Parathyroid adenoma (tissue), 2 donors: ENCODE measurements around the gene ECE1.

Experiments used
- H2AFZ ChIP-seq: fragments of 300-600 bp; sonication (generic); one replicate; pipeline ENCODE4 v1.7.0; 2017; ENCODE audit warnings: antibody characterized with exemption, mild to moderate bottlenecking
- H3K27ac ChIP-seq: fragments of 300-600 bp; sonication (generic); one replicate; pipeline ENCODE4 v1.7.0; 2017
- H3K27me3 ChIP-seq: fragments of 300-600 bp; sonication (generic); one replicate; pipeline ENCODE4 v1.7.0; 2017; ENCODE audit warnings: low read length; ENCODE audit not compliant: control insufficient read depth, insufficient read depth
- H3K36me3 ChIP-seq: fragments of 300-600 bp; sonication (generic); one replicate; pipeline ENCODE4 v1.7.0; 2017; ENCODE audit warnings: low read length; ENCODE audit not compliant: control insufficient read depth, insufficient read depth
- H3K4me1 ChIP-seq: fragments of 300-600 bp; sonication (generic); one replicate; pipeline ENCODE4 v1.7.0; 2017; ENCODE audit warnings: control low read depth
- H3K4me2 ChIP-seq: fragments of 300-600 bp; sonication (generic); one replicate; pipeline ENCODE4 v1.7.0; 2017; ENCODE audit warnings: low read length
- H3K4me3 ChIP-seq: fragments of 300-600 bp; sonication (generic); one replicate; pipeline ENCODE4 v1.7.0; 2017; ENCODE audit warnings: low read depth, low read length
- H3K79me2 ChIP-seq: fragments of 300-600 bp; sonication (generic); one replicate; pipeline ENCODE4 v1.7.0; 2017; ENCODE audit warnings: control low read depth
- H3K9ac ChIP-seq: fragments of 300-600 bp; sonication (generic); one replicate; pipeline ENCODE4 v1.7.0; 2017; ENCODE audit warnings: mild to moderate bottlenecking
- H3K9me3 ChIP-seq: fragments of 300-600 bp; sonication (generic); one replicate; pipeline ENCODE4 v1.7.0; 2017; ENCODE audit warnings: low read length; ENCODE audit not compliant: control insufficient read depth
- TF ChIP-seq, protein P1 (sequence below): fragments of 300-600 bp; sonication (generic); IDR thresholded peaks from one replicate; pipeline ENCODE4 v1.7.0; 2017; ENCODE audit warnings: antibody characterized with exemption, mild to moderate bottlenecking
- donor health status: primary hyperparathyroidism.

The ECE1 gene

DNA sequence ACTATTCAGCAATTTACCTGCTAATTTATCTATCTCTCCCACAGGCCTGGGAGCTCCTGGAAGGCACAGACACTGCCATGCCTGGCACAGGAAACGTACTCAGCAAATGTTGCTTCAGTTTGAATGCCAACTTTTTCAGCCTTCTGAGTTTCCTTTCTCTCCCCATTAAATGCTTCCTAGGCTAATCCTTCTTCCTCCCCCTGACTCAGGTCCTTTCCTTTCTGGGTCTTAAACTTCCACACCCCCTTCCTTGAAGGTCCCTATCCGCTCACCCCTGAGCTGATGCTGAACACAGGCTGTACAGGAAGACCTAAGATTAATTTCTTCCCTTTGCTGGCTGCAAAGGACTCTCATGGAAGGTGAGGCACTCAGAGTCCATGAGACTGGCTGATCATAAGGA is 40.3 kb upstream of the ECE1 start:
- Histone ChIP-seq H3K4me1 (peaks cover 50% of the 10 kb centered on the region), H3K79me2 (peaks cover 23% of the 10 kb centered on the region), H3K4me2 (no peak overlapping the region), H3K27ac (no peak overlapping the region), H2AFZ (no peak overlapping the region), H3K9me3 (no peaks in the 10 kb centered on the region), H3K9ac (no peak overlapping the region), H3K36me3 (no peaks in the 10 kb centered on the region), H3K4me3 (no peak overlapping the region), H3K27me3 (no peaks in the 10 kb centered on the region)
- TF ChIP-seq, protein P1, sequence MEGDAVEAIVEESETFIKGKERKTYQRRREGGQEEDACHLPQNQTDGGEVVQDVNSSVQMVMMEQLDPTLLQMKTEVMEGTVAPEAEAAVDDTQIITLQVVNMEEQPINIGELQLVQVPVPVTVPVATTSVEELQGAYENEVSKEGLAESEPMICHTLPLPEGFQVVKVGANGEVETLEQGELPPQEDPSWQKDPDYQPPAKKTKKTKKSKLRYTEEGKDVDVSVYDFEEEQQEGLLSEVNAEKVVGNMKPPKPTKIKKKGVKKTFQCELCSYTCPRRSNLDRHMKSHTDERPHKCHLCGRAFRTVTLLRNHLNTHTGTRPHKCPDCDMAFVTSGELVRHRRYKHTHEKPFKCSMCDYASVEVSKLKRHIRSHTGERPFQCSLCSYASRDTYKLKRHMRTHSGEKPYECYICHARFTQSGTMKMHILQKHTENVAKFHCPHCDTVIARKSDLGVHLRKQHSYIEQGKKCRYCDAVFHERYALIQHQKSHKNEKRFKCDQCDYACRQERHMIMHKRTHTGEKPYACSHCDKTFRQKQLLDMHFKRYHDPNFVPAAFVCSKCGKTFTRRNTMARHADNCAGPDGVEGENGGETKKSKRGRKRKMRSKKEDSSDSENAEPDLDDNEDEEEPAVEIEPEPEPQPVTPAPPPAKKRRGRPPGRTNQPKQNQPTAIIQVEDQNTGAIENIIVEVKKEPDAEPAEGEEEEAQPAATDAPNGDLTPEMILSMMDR: no peak

DNA sequence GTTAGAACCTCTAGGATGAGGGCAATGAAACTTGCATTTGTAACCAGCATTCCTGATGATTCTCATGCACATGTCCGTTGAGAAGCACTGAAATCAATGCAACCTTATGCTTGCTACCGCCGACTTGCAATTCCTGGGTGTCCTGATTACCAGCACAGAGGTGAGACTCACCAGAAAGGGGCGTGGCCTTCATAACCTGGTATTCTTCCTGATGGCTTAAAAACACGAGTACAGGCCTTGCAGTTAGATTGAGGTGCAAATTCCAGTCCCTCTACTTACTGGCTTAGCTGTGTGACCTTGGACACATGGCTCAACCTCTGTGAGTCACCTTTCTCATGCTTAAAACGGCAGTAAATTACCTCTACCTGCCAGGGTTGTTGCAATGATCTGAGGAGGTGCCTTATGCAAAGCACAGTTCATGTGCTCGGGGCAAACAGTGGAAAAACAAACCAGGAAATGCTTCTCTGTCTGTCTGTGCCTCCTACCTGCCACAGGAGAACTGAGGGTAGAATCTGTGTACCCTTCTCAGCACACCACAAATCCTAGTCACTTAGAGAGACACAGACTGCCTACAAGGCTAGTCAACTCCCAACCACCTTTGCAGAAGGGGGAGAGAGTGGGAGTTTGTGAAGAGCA is 39.1 kb upstream of the ECE1 start:
- Histone ChIP-seq H3K36me3 (no peaks in the 10 kb centered on the region), H3K9me3 (no peaks in the 10 kb centered on the region), H3K79me2 (peaks cover 20% of the 10 kb centered on the region), H3K4me2 (no peak overlapping the region), H3K9ac (no peak overlapping the region), H3K4me3 (no peak overlapping the region), H3K27me3 (no peaks in the 10 kb centered on the region), H3K4me1 (peaks cover 46% of the 10 kb centered on the region), H2AFZ (peak overlapping the region; percentile 50), H3K27ac (peak overlapping the region; percentile 63)
- TF ChIP-seq, protein P1: no peak

DNA sequence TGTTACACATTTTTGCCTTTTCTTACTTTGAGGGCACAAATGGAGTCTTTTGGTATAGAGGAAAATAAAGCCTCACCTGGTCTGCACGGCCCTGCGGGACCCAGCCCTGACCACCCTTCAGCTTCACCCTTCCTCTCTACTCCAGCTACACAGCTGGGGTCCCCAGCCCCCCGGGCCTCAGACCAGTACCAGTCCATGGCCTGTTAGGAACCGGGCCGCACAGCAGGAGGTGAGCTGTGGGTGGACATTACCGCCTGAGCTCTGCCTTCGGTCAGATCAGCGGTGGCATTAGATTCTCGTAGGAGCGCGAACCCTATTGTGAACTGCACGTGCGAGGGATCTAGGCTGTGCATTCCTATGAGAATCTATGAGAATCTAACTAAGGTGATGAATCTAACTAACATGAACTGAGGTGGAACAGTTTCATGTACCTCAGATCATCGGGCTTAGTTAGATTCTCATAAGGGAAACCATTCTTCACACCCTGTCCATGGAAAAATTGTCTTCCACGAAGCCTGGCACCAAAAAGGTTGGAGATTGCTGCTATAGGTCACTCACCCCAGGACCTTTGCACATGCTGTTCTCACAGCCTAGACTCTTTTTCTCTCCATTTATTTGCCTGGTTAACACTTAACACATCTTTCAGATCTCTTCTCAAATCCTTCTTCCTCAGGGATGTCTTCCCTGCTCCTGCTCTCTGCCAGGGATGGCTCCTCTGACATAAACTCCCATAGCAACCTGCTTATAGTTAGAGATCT is 37.5 kb upstream of the ECE1 start:
- H3K36me3 ChIP-seq: no peaks in the 10 kb centered on the region
- no peak overlapping the region for H3K4me3 ChIP-seq
- no peaks in the 10 kb centered on the region for H3K27me3 ChIP-seq
- H3K4me2 ChIP-seq: no peak overlapping the region
- H3K9ac ChIP-seq: no peak overlapping the region
- no peak overlapping the region for H2AFZ ChIP-seq
- peaks cover 47% of the 10 kb centered on the region for H3K4me1 ChIP-seq
- H3K79me2 ChIP-seq: peaks cover 16% of the 10 kb centered on the region
- no peak overlapping the region for H3K27ac ChIP-seq
- H3K9me3 ChIP-seq: no peaks in the 10 kb centered on the region
- TF ChIP-seq, protein P1: no peak

DNA sequence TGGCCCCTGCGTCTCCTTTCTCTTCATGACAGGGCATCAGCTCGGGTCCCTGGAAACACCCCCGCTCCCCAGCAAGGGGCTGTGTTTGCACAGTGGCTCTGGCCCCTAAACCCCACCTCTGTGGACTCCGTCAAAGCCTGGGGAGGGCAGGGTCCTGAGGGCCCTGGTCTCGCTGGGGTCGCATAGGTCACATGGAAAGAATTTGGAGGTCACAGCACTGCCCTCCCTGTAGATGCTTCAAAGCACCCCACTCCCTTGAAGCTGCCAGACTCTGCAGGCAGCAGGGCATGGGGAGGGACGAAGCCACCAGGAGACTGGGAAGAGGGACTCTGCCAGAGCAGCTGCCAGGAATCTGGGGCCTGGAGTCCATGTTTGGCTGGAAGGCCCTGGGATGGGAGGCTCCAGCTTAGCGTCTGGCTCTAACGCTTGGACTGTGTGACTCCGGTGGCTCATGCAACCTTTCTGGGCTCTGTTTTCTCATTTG is 36.6 kb upstream of the ECE1 start:
- no peak overlapping the region for H2AFZ ChIP-seq
- H3K4me2 ChIP-seq: no peak overlapping the region
- no peak overlapping the region for H3K9ac ChIP-seq
- H3K4me3 ChIP-seq: no peak overlapping the region
- no peaks in the 10 kb centered on the region for H3K9me3 ChIP-seq
- no peaks in the 10 kb centered on the region for H3K36me3 ChIP-seq
- H3K27ac ChIP-seq: peak overlapping the region; percentile 95
- H3K79me2 ChIP-seq: peaks cover 12% of the 10 kb centered on the region
- no peaks in the 10 kb centered on the region for H3K27me3 ChIP-seq
- TF ChIP-seq, protein P1: no peak
- peaks cover 51% of the 10 kb centered on the region for H3K4me1 ChIP-seq
